ENCODE measurements around the gene ALDH8A1. TPM values are rescaled to one million over a fixed set of nuclear protein-coding genes. Genes with fewer than 3 reads are reported as not detected.

Gene ALDH8A1
- total RNA-seq, 5 donors from 2014 or later (not counting 1 experiment from before 2014, with no cell fraction given) = 1.8 to 3.6 (median 2.1) TPM

GRCh38 chr6:134878136-134878535, 71.8 kb downstream of the ALDH8A1 start:
- H3K36me3 Mint-ChIP-seq = peaks cover 6% of the 10 kb centered on the region
- H3K4me3 Mint-ChIP-seq = no peak overlapping the region
- H3K27ac ChIP-seq (ENCODE audit: low read length) = no peak overlapping the region
- 83% methylated on average over 1 of the region's 3 CpGs for WGBS (ENCODE audit: insufficient coverage)
- H3K9me3 ChIP-seq = no peaks in the 10 kb centered on the region
- H3K36me3 ChIP-seq (ENCODE audit: control insufficient read depth in 2 of 2, extremely low read depth in 1 of 2, insufficient read depth in 1 of 2, low read length in 1 of 2) = no peaks in the 10 kb centered on the region
- ATAC-seq (replicated peaks in 1 of 4) = no peak
- H3K27me3 Mint-ChIP-seq = peaks cover 1 to 4% of the 10 kb centered on the region in 2 donors
- DNase-seq = no peak
- H3K4me1 ChIP-seq (ENCODE audit: control insufficient read depth in 1 of 2, extremely low read depth in 1 of 2, insufficient read depth in 2 of 2, low read length in 2 of 2) = peaks cover 0 to 7% of the 10 kb centered on the region in 2 experiments
- H3K27ac Mint-ChIP-seq = no peak overlapping the region
- H3K27me3 ChIP-seq (replicated peaks in 1 of 2; ENCODE audit: control insufficient read depth in 2 of 2, extremely low read depth in 1 of 2, insufficient read depth in 2 of 2, low read length in 1 of 2) = peaks cover 0 to 3% of the 10 kb centered on the region in 2 experiments
- ChIA-PET POLR2A (no interaction called here), CTCF (no interaction called here)
- no peak overlapping the region for H3K4me3 ChIP-seq (ENCODE audit: control insufficient read depth in 1 of 2, extremely low read depth in 1 of 2, low read length in 1 of 2)
- H3K4me1 Mint-ChIP-seq = peaks cover 6 to 14% (median 11%) of the 10 kb centered on the region in 3 donors
- peaks cover 0 to 5% (median 4%) of the 10 kb centered on the region in 3 donors for H3K9me3 Mint-ChIP-seq

GRCh38 chr6:134875367-134875766, 74.5 kb downstream of the ALDH8A1 start:
- ATAC-seq (replicated peaks in 1 of 4) (no peak), DNase-seq (no peak)
- peaks cover 0 to 3% of the 10 kb centered on the region in 2 donors for H3K27me3 Mint-ChIP-seq
- H3K4me1 ChIP-seq (ENCODE audit: control insufficient read depth in 1 of 2, extremely low read depth in 1 of 2, insufficient read depth in 2 of 2, low read length in 2 of 2) = peaks cover 0 to 12% of the 10 kb centered on the region in 2 experiments
- POLR2A ChIA-PET = no interaction called here
- no peak overlapping the region for H3K27ac Mint-ChIP-seq
- CTCF ChIA-PET = no interaction called here
- no peak overlapping the region for H3K4me3 Mint-ChIP-seq
- no peaks in the 10 kb centered on the region for H3K9me3 ChIP-seq
- H3K4me1 Mint-ChIP-seq = peaks cover 14 to 24% (median 21%) of the 10 kb centered on the region in 3 donors
- no peak overlapping the region for H3K4me3 ChIP-seq (ENCODE audit: control insufficient read depth in 1 of 2, extremely low read depth in 1 of 2, low read length in 1 of 2)
- WGBS (ENCODE audit: insufficient coverage) = no CpG with 5 or more reads among the region's 4 CpGs
- H3K36me3 ChIP-seq (ENCODE audit: control insufficient read depth in 2 of 2, extremely low read depth in 1 of 2, insufficient read depth in 1 of 2, low read length in 1 of 2) = no peaks in the 10 kb centered on the region
- peaks cover 0 to 3% of the 10 kb centered on the region in 2 experiments for H3K27me3 ChIP-seq (replicated peaks in 1 of 2; ENCODE audit: control insufficient read depth in 2 of 2, extremely low read depth in 1 of 2, insufficient read depth in 2 of 2, low read length in 1 of 2)
- no peak overlapping the region for H3K27ac ChIP-seq (ENCODE audit: low read length)
- H3K36me3 Mint-ChIP-seq = peaks cover 6% of the 10 kb centered on the region
- H3K9me3 Mint-ChIP-seq = peaks cover 0 to 5% (median 4%) of the 10 kb centered on the region in 3 donors

- Histone ChIP-seq H3K27me3 (replicated peaks in 1 of 2; ENCODE audit: control insufficient read depth in 2 of 2, extremely low read depth in 1 of 2, insufficient read depth in 2 of 2, low read length in 1 of 2) (peaks cover 0 to 6% of the 10 kb centered on the region in 2 experiments), H3K4me1 (ENCODE audit: control insufficient read depth in 1 of 2, extremely low read depth in 1 of 2, insufficient read depth in 2 of 2, low read length in 2 of 2) (peaks cover 0 to 12% of the 10 kb centered on the region in 2 experiments), H3K27ac (ENCODE audit: low read length) (no peak overlapping the region), H3K4me3 (ENCODE audit: control insufficient read depth in 1 of 2, extremely low read depth in 1 of 2, low read length in 1 of 2) (peak overlapping the region in 1 of 2 donors; percentile 27), H3K9me3 (no peaks in the 10 kb centered on the region), H3K36me3 (ENCODE audit: control insufficient read depth in 2 of 2, extremely low read depth in 1 of 2, insufficient read depth in 1 of 2, low read length in 1 of 2) (no peaks in the 10 kb centered on the region)
- Mint-ChIP-seq H3K27ac (peak overlapping the region; percentile 85 to 88), H3K4me1 (peaks cover 14 to 24% (median 21%) of the 10 kb centered on the region in 3 donors), H3K36me3 (peaks cover 6% of the 10 kb centered on the region), H3K27me3 (no peaks in the 10 kb centered on the region), H3K9me3 (peaks cover 0 to 5% (median 4%) of the 10 kb centered on the region in 3 donors), H3K4me3 (peak overlapping the region; percentile 58 to 78 (median 62))
- 77% methylated on average over 2 of the region's 7 CpGs for WGBS (ENCODE audit: insufficient coverage)
- peak; percentile 70 to 88 (median 74) for ATAC-seq (replicated peaks in 1 of 4)
- peak in 12 of 35 experiments; percentile 1 to 36 (median 10) for DNase-seq
- ChIA-PET CTCF (interaction anchor here in 1 of 2 donors (0.6 to 0.7 kb wide), 2 partner anchors 597 to 1119 kb away, joined by 3 to 7 read pairs; no protein-coding TSS in a partner anchor), POLR2A (no interaction called here)
Observed at GRCh38 chr6:134873500-134874388, 76.2 kb downstream of the ALDH8A1 start.

- H3K36me3 Mint-ChIP-seq = peaks cover 6% of the 10 kb centered on the region
- H3K27ac Mint-ChIP-seq = no peak overlapping the region
- no peak for ATAC-seq (replicated peaks in 1 of 4)
- H3K36me3 ChIP-seq (ENCODE audit: control insufficient read depth in 2 of 2, extremely low read depth in 1 of 2, insufficient read depth in 1 of 2, low read length in 1 of 2) = no peaks in the 10 kb centered on the region
- H3K4me1 Mint-ChIP-seq = peaks cover 19 to 24% (median 21%) of the 10 kb centered on the region in 3 donors
- no peak overlapping the region for H3K4me3 Mint-ChIP-seq
- no peak for DNase-seq
- POLR2A ChIA-PET = interaction anchor here in 1 of 2 donors (0.9 kb wide), 1 partner anchor 26 kb away, joined by 7 read pairs; no protein-coding TSS in a partner anchor
- peaks cover 0 to 12% of the 10 kb centered on the region in 2 experiments for H3K4me1 ChIP-seq (ENCODE audit: control insufficient read depth in 1 of 2, extremely low read depth in 1 of 2, insufficient read depth in 2 of 2, low read length in 2 of 2)
- 77% methylated on average over 4 of the region's 9 CpGs for WGBS (ENCODE audit: insufficient coverage)
- no peak overlapping the region for H3K27ac ChIP-seq (ENCODE audit: low read length)
- H3K27me3 ChIP-seq (replicated peaks in 1 of 2; ENCODE audit: control insufficient read depth in 2 of 2, extremely low read depth in 1 of 2, insufficient read depth in 2 of 2, low read length in 1 of 2) = peaks cover 0 to 6% of the 10 kb centered on the region in 2 experiments
- no peak overlapping the region for H3K4me3 ChIP-seq (ENCODE audit: control insufficient read depth in 1 of 2, extremely low read depth in 1 of 2, low read length in 1 of 2)
- no peaks in the 10 kb centered on the region for H3K27me3 Mint-ChIP-seq
- CTCF ChIA-PET = interaction anchor here in 1 of 2 donors (0.6 kb wide), 1 partner anchor 686 kb away, joined by 3 read pairs; no protein-coding TSS in a partner anchor
- no peaks in the 10 kb centered on the region for H3K9me3 ChIP-seq
- peaks cover 0 to 5% (median 4%) of the 10 kb centered on the region in 3 donors for H3K9me3 Mint-ChIP-seq
Observed at GRCh38 chr6:134870677-134871498, 79.0 kb downstream of the ALDH8A1 start.

- no peaks in the 10 kb centered on the region for H3K36me3 ChIP-seq (ENCODE audit: control insufficient read depth in 2 of 2, extremely low read depth in 1 of 2, insufficient read depth in 1 of 2, low read length in 1 of 2)
- H3K4me1 ChIP-seq (ENCODE audit: control insufficient read depth in 1 of 2, extremely low read depth in 1 of 2, insufficient read depth in 2 of 2, low read length in 2 of 2) = peaks cover 0 to 9% of the 10 kb centered on the region in 2 experiments
- H3K4me3 Mint-ChIP-seq = no peak overlapping the region
- no peak overlapping the region for H3K4me3 ChIP-seq (ENCODE audit: control insufficient read depth in 1 of 2, extremely low read depth in 1 of 2, low read length in 1 of 2)
- H3K36me3 Mint-ChIP-seq = no peaks in the 10 kb centered on the region
- POLR2A ChIA-PET = no interaction called here
- H3K27ac Mint-ChIP-seq = no peak overlapping the region
- no peak for ATAC-seq (replicated peaks in 1 of 4)
- H3K9me3 ChIP-seq = no peaks in the 10 kb centered on the region
- H3K27me3 Mint-ChIP-seq = no peaks in the 10 kb centered on the region
- peaks cover 14 to 20% (median 16%) of the 10 kb centered on the region in 3 donors for H3K4me1 Mint-ChIP-seq
- no peaks in the 10 kb centered on the region for H3K9me3 Mint-ChIP-seq
- CTCF ChIA-PET = no interaction called here
- no peak for DNase-seq
- H3K27ac ChIP-seq (ENCODE audit: low read length) = no peak overlapping the region
- WGBS (ENCODE audit: insufficient coverage) = no CpG with 5 or more reads among the region's 3 CpGs
- H3K27me3 ChIP-seq (replicated peaks in 1 of 2; ENCODE audit: control insufficient read depth in 2 of 2, extremely low read depth in 1 of 2, insufficient read depth in 2 of 2, low read length in 1 of 2) = peaks cover 0 to 3% of the 10 kb centered on the region in 2 experiments
Observed at GRCh38 chr6:134868812-134869211, 81.1 kb downstream of the ALDH8A1 start.

All from T-cell (primary cell).